ENCODE data around the gene INO80D. TPM values are rescaled to one million over a fixed set of nuclear protein-coding genes. Genes with fewer than 3 reads are reported as not detected.

Gene INO80D
- total RNA-seq, 4 donors from 2014 or later: 25.0 to 49.7 (median 26.5) TPM

- 95 to 100% methylated on average over 1 of the region's 1 CpG for WGBS, 2 donors
- intact Hi-C loops (cut with DNase I): no loop called here
- Histone ChIP-seq H3K36me3 (peaks cover 0 to 7% of the 10 kb centered on the region in 2 donors), H3K4me1 (peaks cover 4% of the 10 kb centered on the region in 2 donors), H3K27ac (no peak overlapping the region), H3K27me3 (no peaks in the 10 kb centered on the region), H3K9me3 (no peaks in the 10 kb centered on the region), H3K4me3 (replicated peaks in 1 of 3) (no peak overlapping the region)
- TF ChIP-seq CTCF (IDR thresholded peaks at IDR 0.05) (no peak), POLR2A (IDR thresholded peaks at IDR 0.05) (no peak)
- no peak for DNase-seq
Measured at GRCh38 chr2:206063635-206064034, 22.3 kb downstream of the INO80D start.

DNA sequence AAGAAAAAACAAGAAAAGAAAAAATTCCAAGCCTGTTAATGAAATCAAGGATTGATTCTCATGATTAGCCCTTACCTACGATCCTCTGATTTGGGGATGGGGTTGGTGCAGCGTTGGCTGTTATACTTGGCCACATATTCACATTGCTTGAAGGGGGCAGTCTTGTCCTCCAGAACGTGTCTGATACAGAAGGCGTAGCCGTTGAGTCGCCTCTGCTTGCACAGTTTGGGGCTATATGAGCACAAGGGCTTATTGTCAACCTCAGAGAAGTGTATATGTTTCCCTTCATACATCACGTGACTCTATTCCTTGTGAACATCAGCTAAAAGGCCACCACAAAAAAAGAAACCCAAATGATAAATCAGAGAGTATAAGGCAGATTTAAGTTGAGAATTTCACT, 23.2 kb downstream of the INO80D start:
- H3K27me3 ChIP-seq: no peaks in the 10 kb centered on the region
- H3K9me3 ChIP-seq: no peaks in the 10 kb centered on the region
- H3K4me3 ChIP-seq (replicated peaks in 1 of 3): no peak overlapping the region
- H3K4me1 ChIP-seq: peaks cover 4% of the 10 kb centered on the region in 2 donors
- no peak for TF ChIP-seq CTCF (IDR thresholded peaks at IDR 0.05)
- no peak for TF ChIP-seq POLR2A (IDR thresholded peaks at IDR 0.05)
- H3K36me3 ChIP-seq: peaks cover 0 to 7% of the 10 kb centered on the region in 2 donors
- 92 to 93% methylated on average over 7 of the region's 7 CpGs for WGBS, 2 donors
- intact Hi-C loops (cut with DNase I): no loop called here
- H3K27ac ChIP-seq: no peak overlapping the region
- no peak for DNase-seq

- Histone ChIP-seq H3K27ac (no peak overlapping the region), H3K4me3 (replicated peaks in 1 of 3) (no peak overlapping the region), H3K27me3 (no peaks in the 10 kb centered on the region), H3K4me1 (peaks cover 0 to 9% of the 10 kb centered on the region in 2 donors), H3K9me3 (no peaks in the 10 kb centered on the region), H3K36me3 (peaks cover 10 to 14% of the 10 kb centered on the region in 2 donors)
- intact Hi-C loops (cut with DNase I): no loop called here
- no peak for DNase-seq
- 75 to 77% methylated on average over 8 of the region's 8 CpGs for WGBS, 2 donors
- TF ChIP-seq POLR2A (IDR thresholded peaks at IDR 0.05) (no peak), CTCF (IDR thresholded peaks at IDR 0.05) (no peak)
Measured at GRCh38 chr2:206056286-206056685, 29.7 kb downstream of the INO80D start.

DNA sequence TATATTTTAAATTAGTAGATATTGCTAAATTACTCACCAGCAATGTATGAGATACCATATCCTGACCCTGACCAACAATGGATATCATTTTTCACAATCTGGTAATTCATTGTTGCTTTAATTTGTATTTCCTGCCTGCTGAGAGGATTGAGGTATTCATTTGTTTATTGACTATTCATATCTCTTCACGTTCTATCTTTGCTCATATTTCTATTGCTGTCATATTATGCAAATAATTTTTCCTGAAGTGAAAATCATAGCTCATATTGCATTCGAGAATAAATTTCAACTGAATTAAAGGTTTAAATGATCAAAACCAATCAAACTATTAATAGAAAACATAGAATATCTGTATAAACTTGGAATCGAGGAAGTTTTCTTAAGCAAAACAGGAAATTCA, 31.0 kb downstream of the INO80D start:
- H3K27ac ChIP-seq: no peak overlapping the region
- H3K9me3 ChIP-seq: no peaks in the 10 kb centered on the region
- peaks cover 0 to 9% of the 10 kb centered on the region in 2 donors for H3K4me1 ChIP-seq
- intact Hi-C loops (cut with DNase I): no loop called here
- TF ChIP-seq POLR2A (IDR thresholded peaks at IDR 0.05) (no peak), CTCF (IDR thresholded peaks at IDR 0.05) (no peak)
- no peaks in the 10 kb centered on the region for H3K27me3 ChIP-seq
- WGBS, 2 donors: 84 to 87% methylated on average over 3 of the region's 3 CpGs
- DNase-seq: no peak
- no peak overlapping the region for H3K4me3 ChIP-seq (replicated peaks in 1 of 3)
- peaks cover 10 to 11% of the 10 kb centered on the region in 2 donors for H3K36me3 ChIP-seq

DNA sequence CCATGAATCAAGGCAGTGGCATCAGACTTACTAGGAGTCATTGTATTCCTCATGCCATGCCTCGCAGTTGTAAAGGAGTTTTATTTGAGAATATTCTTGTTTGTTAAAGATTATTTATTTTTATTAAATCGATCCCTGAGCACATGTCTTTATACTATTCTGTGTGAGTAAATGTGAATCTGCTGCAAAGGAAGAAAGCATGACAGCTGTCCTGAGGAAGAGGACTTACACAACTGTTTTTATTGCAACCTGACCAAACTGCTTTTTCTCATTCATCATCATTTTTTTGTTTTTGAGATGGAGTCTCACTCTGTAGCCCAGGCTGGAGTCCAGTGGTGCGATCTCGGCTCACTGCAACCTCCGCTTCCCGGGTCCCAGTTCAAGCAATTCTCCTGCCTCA, 34.1 kb downstream of the INO80D start:
- intact Hi-C loops (cut with DNase I): no loop called here
- no peaks in the 10 kb centered on the region for H3K27me3 ChIP-seq
- WGBS, 2 donors: 89 to 96% methylated on average over 6 of the region's 6 CpGs
- H3K4me3 ChIP-seq (replicated peaks in 1 of 3): no peak overlapping the region
- H3K9me3 ChIP-seq: no peaks in the 10 kb centered on the region
- no peak for DNase-seq
- peaks cover 0 to 5% of the 10 kb centered on the region in 2 donors for H3K4me1 ChIP-seq
- H3K27ac ChIP-seq: no peak overlapping the region
- no peak for TF ChIP-seq POLR2A (IDR thresholded peaks at IDR 0.05)
- no peak for TF ChIP-seq CTCF (IDR thresholded peaks at IDR 0.05)
- peaks cover 10 to 11% of the 10 kb centered on the region in 2 donors for H3K36me3 ChIP-seq
